ENCODE results near the gene SLC1A1.

SLC1A1 gene

GRCh38 chr9:4553951-4554381, 63.7 kb downstream of the SLC1A1 start:
- Histone ChIP-seq H3K27me3 (ENCODE audit: insufficient read depth, low read depth) (no peaks in the 10 kb centered on the region), H3K4me3 (IDR thresholded peaks at IDR 0.05; ENCODE audit: insufficient read depth, low read depth, low read length) (no peak overlapping the region), H3K36me3 (ENCODE audit: insufficient read depth) (no peaks in the 10 kb centered on the region), H4K20me1 (ENCODE audit: insufficient read depth) (no peaks in the 10 kb centered on the region), H3K27ac (no peak overlapping the region), H3K79me2 (ENCODE audit: insufficient read depth, low read depth) (no peaks in the 10 kb centered on the region), H3K4me1 (ENCODE audit: low read depth, poor library complexity, severe bottlenecking) (no peaks in the 10 kb centered on the region), H2AFZ (ENCODE audit: low read depth) (no peak overlapping the region), H3K9ac (no peak overlapping the region), H3K4me2 (no peak overlapping the region)
- TF ChIP-seq CTCF (conservative IDR thresholded peaks at IDR 0.05; ENCODE audit: low read depth, low read length): no peak

- no peaks in the 10 kb centered on the region for H3K36me3 ChIP-seq (ENCODE audit: insufficient read depth)
- no peaks in the 10 kb centered on the region for H3K27me3 ChIP-seq (ENCODE audit: insufficient read depth, low read depth)
- no peak for TF ChIP-seq CTCF (conservative IDR thresholded peaks at IDR 0.05; ENCODE audit: low read depth, low read length)
- H3K79me2 ChIP-seq (ENCODE audit: insufficient read depth, low read depth): no peaks in the 10 kb centered on the region
- no peak overlapping the region for H3K4me3 ChIP-seq (IDR thresholded peaks at IDR 0.05; ENCODE audit: insufficient read depth, low read depth, low read length)
- no peaks in the 10 kb centered on the region for H3K4me1 ChIP-seq (ENCODE audit: low read depth, poor library complexity, severe bottlenecking)
- H4K20me1 ChIP-seq (ENCODE audit: insufficient read depth): no peaks in the 10 kb centered on the region
- H3K4me2 ChIP-seq: no peak overlapping the region
- H3K9ac ChIP-seq: no peak overlapping the region
- no peak overlapping the region for H2AFZ ChIP-seq (ENCODE audit: low read depth)
- H3K27ac ChIP-seq: no peak overlapping the region
Measured at GRCh38 chr9:4555236-4555635, 65.0 kb downstream of the SLC1A1 start.

GRCh38 chr9:4558371-4558998, 68.2 kb downstream of the SLC1A1 start:
- H2AFZ ChIP-seq (ENCODE audit: low read depth): no peak overlapping the region
- TF ChIP-seq CTCF (conservative IDR thresholded peaks at IDR 0.05; ENCODE audit: low read depth, low read length): no peak
- H3K4me1 ChIP-seq (ENCODE audit: low read depth, poor library complexity, severe bottlenecking): no peaks in the 10 kb centered on the region
- no peak overlapping the region for H3K9ac ChIP-seq
- no peaks in the 10 kb centered on the region for H3K27me3 ChIP-seq (ENCODE audit: insufficient read depth, low read depth)
- no peak overlapping the region for H3K4me3 ChIP-seq (IDR thresholded peaks at IDR 0.05; ENCODE audit: insufficient read depth, low read depth, low read length)
- H4K20me1 ChIP-seq (ENCODE audit: insufficient read depth): no peaks in the 10 kb centered on the region
- no peak overlapping the region for H3K4me2 ChIP-seq
- H3K36me3 ChIP-seq (ENCODE audit: insufficient read depth): no peaks in the 10 kb centered on the region
- no peak overlapping the region for H3K27ac ChIP-seq
- no peaks in the 10 kb centered on the region for H3K79me2 ChIP-seq (ENCODE audit: insufficient read depth, low read depth)

GRCh38 chr9:4559261-4560182, 69.3 kb downstream of the SLC1A1 start:
- H4K20me1 ChIP-seq (ENCODE audit: insufficient read depth): no peaks in the 10 kb centered on the region
- no peaks in the 10 kb centered on the region for H3K27me3 ChIP-seq (ENCODE audit: insufficient read depth, low read depth)
- no peak overlapping the region for H3K4me2 ChIP-seq
- H3K4me1 ChIP-seq (ENCODE audit: low read depth, poor library complexity, severe bottlenecking): no peaks in the 10 kb centered on the region
- TF ChIP-seq CTCF (conservative IDR thresholded peaks at IDR 0.05; ENCODE audit: low read depth, low read length): no peak
- no peak overlapping the region for H3K9ac ChIP-seq
- no peaks in the 10 kb centered on the region for H3K36me3 ChIP-seq (ENCODE audit: insufficient read depth)
- H3K79me2 ChIP-seq (ENCODE audit: insufficient read depth, low read depth): no peaks in the 10 kb centered on the region
- H3K4me3 ChIP-seq (IDR thresholded peaks at IDR 0.05; ENCODE audit: insufficient read depth, low read depth, low read length): no peak overlapping the region
- no peak overlapping the region for H3K27ac ChIP-seq
- H2AFZ ChIP-seq (ENCODE audit: low read depth): no peak overlapping the region

Data from KMS-11 (cell line).